Esophagus squamous epithelium (tissue), 5 donors: ENCODE measurements around the gene MALRD1. TPM values are rescaled to one million over a fixed set of nuclear protein-coding genes. Genes with fewer than 3 reads are reported as not detected.

ENCODE experiments used
- DNase-seq: peaks from one replicate; lab custom pipeline; 2025; lab: John Stamatoyannopoulos, UW
- H3K27ac ChIP-seq, 4 donors: fragments of 200-600 bp; sonication (generic); one replicate each; pipeline ENCODE4 v1.5.1; 2016 to 2019; ENCODE audit warnings: mild to moderate bottlenecking in 1 of 4
- H3K27me3 ChIP-seq, 4 donors: fragments of 200-600 bp; sonication (generic); 1 replicate in 3 of 4; 2 replicates in 1 of 4; pipeline versions ENCODE4 v1.5.1 to v1.6.0; 2017 to 2021; ENCODE audit warnings: antibody characterized with exemption in 1 of 4
- H3K36me3 ChIP-seq, 3 donors: fragments of 200-600 bp; sonication (generic); one replicate each; pipeline ENCODE4 v1.5.1; 2016 to 2019
- H3K4me1 ChIP-seq, 3 donors: fragments of 200-600 bp; sonication (generic); one replicate each; pipeline ENCODE4 v1.5.1; 2017 to 2019
- H3K4me3 ChIP-seq, 4 donors: fragments of 200-600 bp; sonication (generic); 1 replicate in 3 of 4; 2 replicates in 1 of 4; pipeline ENCODE4 v1.5.1; 2016 to 2019; ENCODE audit warnings: mild to moderate bottlenecking in 2 of 4, moderate library complexity in 1 of 4
- H3K9me3 ChIP-seq, 3 donors: fragments of 200-600 bp; sonication (generic); one replicate each; pipeline ENCODE4 v1.5.1; 2016 to 2019
- CTCF ChIP-seq, 6 experiments: fragments of 450-650 bp in 4 of 6; fragments of 200-600 bp in 2 of 6; sonication (generic) in 2 of 6; IDR thresholded peaks; one replicate each; pipeline ENCODE4 v1.5.1; 2016 to 2019; ENCODE audit warnings: antibody characterized with exemption in 6 of 6, mild to moderate bottlenecking in 4 of 6, moderate library complexity in 4 of 6
- POLR2A ChIP-seq, 4 donors: fragments of 450-650 bp; IDR thresholded peaks; one replicate each; pipeline ENCODE4 v1.6.1; 2017; ENCODE audit warnings: antibody characterized with exemption in 4 of 4, mild to moderate bottlenecking in 4 of 4, moderate library complexity in 3 of 4
- WGBS, 2 donors: methylation state at CpG; one replicate each; pipeline ENCODE4 v1.1.5; 2018; 5-methylcytosine and 5-hydroxymethylcytosine counted together
- intact Hi-C: fragments of 100-400 bp; cut with DNase I; formaldehyde crosslinking; loops from one replicate; pipeline ENCODE4 v1.15.0; 2022
- total RNA-seq, 4 donors: library from RNA; depleted of rRNA; stranded (reverse); fragments of >200 nt; gene quantifications; one replicate each; pipeline ENCODE4 v1.1.0, GENCODE V29; 2016
- donor health status: DM: yes; HTN: yes; CAD: no.

MALRD1 gene
- total RNA-seq, 4 donors from 2014 or later = 0.38 TPM; not detected in 3

GRCh38 chr10:19017116-19017890, 31.3 kb upstream of the MALRD1 start:
- Histone ChIP-seq H3K36me3 (no peaks in the 10 kb centered on the region), H3K4me1 (no peaks in the 10 kb centered on the region), H3K9me3 (no peaks in the 10 kb centered on the region), H3K27me3 (no peaks in the 10 kb centered on the region), H3K27ac (no peak overlapping the region), H3K4me3 (no peak overlapping the region)
- 62 to 71% methylated on average over 7 of the region's 7 CpGs for WGBS, 2 donors
- no peak for TF ChIP-seq CTCF (IDR thresholded peaks at IDR 0.05)
- TF ChIP-seq POLR2A (IDR thresholded peaks at IDR 0.05) = no peak
- intact Hi-C loops = no loop called here
- no peak for DNase-seq

- Histone ChIP-seq H3K4me3 (no peak overlapping the region), H3K4me1 (no peaks in the 10 kb centered on the region), H3K9me3 (no peaks in the 10 kb centered on the region), H3K27ac (no peak overlapping the region), H3K27me3 (no peaks in the 10 kb centered on the region), H3K36me3 (no peaks in the 10 kb centered on the region)
- intact Hi-C loops = no loop called here
- TF ChIP-seq CTCF (IDR thresholded peaks at IDR 0.05) (no peak), POLR2A (IDR thresholded peaks at IDR 0.05) (no peak)
- 64 to 71% methylated on average over 2 of the region's 2 CpGs for WGBS, 2 donors
- DNase-seq = no peak
Observed at GRCh38 chr10:19021162-19021561, 27.4 kb upstream of the MALRD1 start.

GRCh38 chr10:19024611-19025010, 24.0 kb upstream of the MALRD1 start:
- intact Hi-C loops = no loop called here
- Histone ChIP-seq H3K27ac (no peak overlapping the region), H3K9me3 (no peaks in the 10 kb centered on the region), H3K4me1 (no peaks in the 10 kb centered on the region), H3K36me3 (no peaks in the 10 kb centered on the region), H3K4me3 (no peak overlapping the region), H3K27me3 (no peaks in the 10 kb centered on the region)
- 53 to 54% methylated on average over 2 of the region's 2 CpGs for WGBS, 2 donors
- TF ChIP-seq CTCF (IDR thresholded peaks at IDR 0.05) (no peak), POLR2A (IDR thresholded peaks at IDR 0.05) (no peak)
- DNase-seq = no peak

GRCh38 chr10:19031763-19032162, 16.8 kb upstream of the MALRD1 start:
- Histone ChIP-seq H3K9me3 (no peaks in the 10 kb centered on the region), H3K4me1 (no peaks in the 10 kb centered on the region), H3K4me3 (no peak overlapping the region), H3K27ac (no peak overlapping the region), H3K36me3 (no peaks in the 10 kb centered on the region), H3K27me3 (no peaks in the 10 kb centered on the region)
- intact Hi-C loops = no loop called here
- WGBS, 2 donors = 41 to 55% methylated on average over 2 of the region's 2 CpGs
- no peak for DNase-seq
- TF ChIP-seq CTCF (IDR thresholded peaks at IDR 0.05) (no peak), POLR2A (IDR thresholded peaks at IDR 0.05) (no peak)

- Histone ChIP-seq H3K27ac (no peak overlapping the region), H3K4me3 (no peak overlapping the region), H3K36me3 (no peaks in the 10 kb centered on the region), H3K4me1 (no peaks in the 10 kb centered on the region), H3K9me3 (no peaks in the 10 kb centered on the region), H3K27me3 (no peaks in the 10 kb centered on the region)
- no peak for TF ChIP-seq POLR2A (IDR thresholded peaks at IDR 0.05)
- no peak for TF ChIP-seq CTCF (IDR thresholded peaks at IDR 0.05)
- intact Hi-C loops = no loop called here
- 86 to 100% methylated on average over 1 of the region's 1 CpG for WGBS, 2 donors
- no peak for DNase-seq
Observed at GRCh38 chr10:19033741-19034140, 14.9 kb upstream of the MALRD1 start.
